HepG2 (cell line): ENCODE measurements around the gene CSDE1. TPM values are rescaled to one million over a fixed set of nuclear protein-coding genes. Genes with fewer than 3 reads are reported as not detected.

Experiments used
- EEA1 ChIP-seq: sonication (generic); formaldehyde crosslinking; IDR thresholded peaks from 2 replicates; pipeline ENCODE4 v1.5.1; 2020; ENCODE audit warnings: mild to moderate bottlenecking, missing genetic modification reagents, borderline replicate concordance
- HNF4G ChIP-seq, 2 experiments: sonication (generic) in 1 of 2; formaldehyde crosslinking in 1 of 2; IDR thresholded peaks; 2 replicates each; pipeline versions ENCODE4 v1.4.0 to v1.6.1; 2011 to 2020; ENCODE audit warnings: borderline replicate concordance in 2 of 2, low read depth in 2 of 2, mild to moderate bottlenecking in 2 of 2, low read length in 1 of 2, missing genetic modification reagents in 1 of 2, moderate library complexity in 1 of 2
- JARID2 ChIP-seq: sonication (generic); formaldehyde crosslinking; IDR thresholded peaks from 2 replicates; pipeline ENCODE4 v1.8.1; 2023; ENCODE audit warnings: missing genetic modification reagents, inconsistent platforms; ENCODE audit not compliant: insufficient replicate concordance
- KLF9 ChIP-seq: IDR thresholded peaks from 2 replicates; pipeline ENCODE4 v1.6.1; 2016; ENCODE audit warnings: low read depth
- PRPF4 ChIP-seq: fragments of 200-400 bp; formaldehyde crosslinking; IDR thresholded peaks from 2 replicates; pipeline ENCODE4 v1.6.1; 2016; ENCODE audit warnings: low read length, low read depth; ENCODE audit not compliant: poor library complexity, severe bottlenecking
- SALL1 ChIP-seq: sonication (generic); formaldehyde crosslinking; IDR thresholded peaks from 2 replicates; pipeline ENCODE4 v1.8.0; 2022; ENCODE audit warnings: mild to moderate bottlenecking, missing genetic modification reagents
- SRF ChIP-seq: IDR thresholded peaks from 2 replicates; pipeline ENCODE4 v1.6.1; 2011; ENCODE audit warnings: mild to moderate bottlenecking, low read depth, low read length, moderate library complexity
- THAP11 ChIP-seq: IDR thresholded peaks from 2 replicates; pipeline ENCODE4 v1.6.1; 2016; ENCODE audit warnings: missing biosample characterization, missing genetic modification reagents
- TOE1 ChIP-seq: sonication (generic); formaldehyde crosslinking; IDR thresholded peaks from 2 replicates; pipeline ENCODE4 v1.4.0; 2020; ENCODE audit warnings: mild to moderate bottlenecking, missing genetic modification reagents
- ZBTB21 ChIP-seq: sonication (generic); formaldehyde crosslinking; IDR thresholded peaks from 2 replicates; pipeline ENCODE4 v1.4.0; 2020; ENCODE audit warnings: missing genetic modification reagents
- ZFP41 ChIP-seq: sonication (generic); formaldehyde crosslinking; IDR thresholded peaks from 2 replicates; pipeline ENCODE4 v1.4.0; 2020; ENCODE audit warnings: mild to moderate bottlenecking, missing genetic modification reagents, borderline replicate concordance
- ZNF607 ChIP-seq: sonication (generic); formaldehyde crosslinking; IDR thresholded peaks from 2 replicates; pipeline ENCODE4 v1.5.1; 2020; ENCODE audit warnings: missing genetic modification reagents, mild to moderate bottlenecking, borderline replicate concordance
- ZNF792 ChIP-seq: IDR thresholded peaks from 2 replicates; pipeline ENCODE4 v1.6.1; 2016
- ZNF879 ChIP-seq: sonication (generic); formaldehyde crosslinking; IDR thresholded peaks from 2 replicates; pipeline ENCODE4 v1.8.1; 2023; ENCODE audit warnings: missing genetic modification reagents
- polyA plus RNA-seq, 8 experiments: library from polyadenylated mRNA; depleted of rRNA in 3 of 8; stranded (reverse) in 7 of 8; unstranded in 1 of 8; fragments of >200 nt; fragmentation: Illumina TruSeq in 4 of 8; extraction: Trizol in 4 of 8; gene quantifications; 2 replicates each; pipeline versions ENCODE4 v1.2.1 to v1.2.3, GENCODE V29; 2011 to 2016; ENCODE audit warnings: low read depth in 4 of 8, missing spikeins in 1 of 8, mixed read lengths in 1 of 8; ENCODE audit not compliant: insufficient read depth in 1 of 8
- total RNA-seq, 5 experiments: library from RNA; depleted of rRNA; stranded (reverse); fragments of >200 nt; fragmentation: Illumina TruSeq; extraction: Trizol; gene quantifications; 2 replicates each; pipeline ENCODE4 v1.2.3, GENCODE V29; 2016; ENCODE audit warnings: low read depth in 1 of 5
- TF ChIP-seq, protein P1 (sequence below): sonication (generic); formaldehyde crosslinking; IDR thresholded peaks from 2 replicates; pipeline ENCODE4 v1.5.0; 2020; ENCODE audit warnings: mild to moderate bottlenecking, missing genetic modification reagents, borderline replicate concordance
- TF ChIP-seq, protein P2 (sequence below): IDR thresholded peaks from 2 replicates; pipeline ENCODE4 v1.4.0; 2020; ENCODE audit warnings: mild to moderate bottlenecking, missing genetic modification reagents
- TF ChIP-seq, protein P3 (sequence below): IDR thresholded peaks from 2 replicates; pipeline ENCODE4 v1.6.1; 2012; ENCODE audit warnings: low read length, improper control_type of control experiment

Gene CSDE1
- total and polyA plus RNA-seq, 2 of the 13 experiments (the other 11 are each of a cell fraction or from before 2014, with no cell fraction given): 150 to 313 TPM

DNA sequence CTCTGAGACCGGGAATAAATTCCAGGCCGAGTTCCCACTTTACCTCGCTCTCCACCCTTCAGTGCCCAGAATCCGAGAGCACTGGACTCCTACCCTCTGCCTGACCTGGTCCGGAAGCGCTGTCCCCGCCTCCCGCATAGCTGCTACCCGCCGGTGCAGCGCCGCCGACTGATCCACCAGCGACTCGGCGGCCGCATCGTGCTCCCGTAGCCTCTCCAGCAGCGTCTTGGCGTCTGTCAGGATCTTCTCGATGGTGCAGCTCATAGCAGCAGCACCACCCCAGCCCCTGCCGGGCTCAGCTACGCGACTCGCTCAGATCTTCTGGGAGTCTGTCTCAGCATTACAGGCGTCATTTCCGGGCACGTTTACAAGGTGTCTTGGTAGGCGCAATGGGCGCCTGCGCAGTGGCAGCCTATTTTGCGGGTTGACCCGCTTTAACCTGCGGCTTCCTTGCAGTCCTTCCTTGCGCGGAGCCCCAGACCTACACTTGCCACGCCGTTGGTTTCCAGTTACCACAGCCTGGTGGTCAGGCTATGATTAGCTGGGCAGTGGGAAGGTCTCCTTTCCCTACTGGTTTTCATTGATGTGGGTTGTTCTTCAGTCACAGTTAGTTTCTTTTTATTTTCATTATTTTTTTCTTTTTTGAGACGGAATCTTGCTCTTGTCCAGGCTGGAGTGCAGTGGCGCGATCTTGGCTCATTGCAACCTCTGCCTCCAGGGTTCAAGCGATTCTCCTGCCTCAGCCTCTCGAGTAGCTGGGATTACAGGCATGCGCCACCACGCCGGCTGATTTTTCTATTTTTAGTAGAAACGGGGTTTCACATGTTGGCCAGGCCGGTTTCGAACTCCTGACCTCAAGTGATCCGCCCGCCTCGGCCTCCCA lies 22.8 kb upstream of the CSDE1 start, which contains the start of gene SIKE1 (continued):
- TF ChIP-seq, protein P1, sequence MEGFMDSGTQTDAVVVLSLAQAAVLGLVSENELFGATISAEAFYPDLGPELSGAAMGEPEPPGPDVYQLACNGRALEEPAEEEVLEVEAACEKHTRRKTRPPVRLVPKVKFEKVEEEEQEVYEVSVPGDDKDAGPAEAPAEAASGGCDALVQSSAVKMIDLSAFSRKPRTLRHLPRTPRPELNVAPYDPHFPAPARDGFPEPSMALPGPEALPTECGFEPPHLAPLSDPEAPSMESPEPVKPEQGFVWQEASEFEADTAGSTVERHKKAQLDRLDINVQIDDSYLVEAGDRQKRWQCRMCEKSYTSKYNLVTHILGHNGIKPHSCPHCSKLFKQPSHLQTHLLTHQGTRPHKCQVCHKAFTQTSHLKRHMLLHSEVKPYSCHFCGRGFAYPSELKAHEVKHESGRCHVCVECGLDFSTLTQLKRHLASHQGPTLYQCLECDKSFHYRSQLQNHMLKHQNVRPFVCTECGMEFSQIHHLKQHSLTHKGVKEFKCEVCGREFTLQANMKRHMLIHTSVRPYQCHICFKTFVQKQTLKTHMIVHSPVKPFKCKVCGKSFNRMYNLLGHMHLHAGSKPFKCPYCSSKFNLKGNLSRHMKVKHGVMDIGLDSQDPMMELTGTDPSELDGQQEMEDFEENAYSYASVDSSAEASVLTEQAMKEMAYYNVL: peak; percentile 81
- TF ChIP-seq ZNF879 (CRISPR knock-in tag) (no peak; the same call in 1 of the 2 replicates), ZBTB21 (CRISPR knock-in tag) (0 out of 2 replicates have a peak, but pooled peaks have one; percentile 13), ZFP41 (CRISPR knock-in tag) (no peak), SRF (no peak), EEA1 (no peak), HNF4G (IDR thresholded peaks at IDR 0.05; ENCODE audit: borderline replicate concordance, low read depth, low read length) (no peak), HNF4G (CRISPR knock-in tag; IDR thresholded peaks at IDR 0.05; ENCODE audit: borderline replicate concordance, low read depth) (no peak), ZNF607 (CRISPR knock-in tag) (peak; percentile 96), PRPF4 (no peak), JARID2 (CRISPR knock-in tag) (peak; percentile 22), ZNF792 (CRISPR knock-in tag) (peak; percentile 81), TOE1 (CRISPR knock-in tag) (no peak), KLF9 (CRISPR knock-in tag) (no peak), SALL1 (peak; percentile 86; the same call in 1 of the 2 replicates), THAP11 (CRISPR knock-in tag) (peak; percentile 92)
- TF ChIP-seq, protein P2, sequence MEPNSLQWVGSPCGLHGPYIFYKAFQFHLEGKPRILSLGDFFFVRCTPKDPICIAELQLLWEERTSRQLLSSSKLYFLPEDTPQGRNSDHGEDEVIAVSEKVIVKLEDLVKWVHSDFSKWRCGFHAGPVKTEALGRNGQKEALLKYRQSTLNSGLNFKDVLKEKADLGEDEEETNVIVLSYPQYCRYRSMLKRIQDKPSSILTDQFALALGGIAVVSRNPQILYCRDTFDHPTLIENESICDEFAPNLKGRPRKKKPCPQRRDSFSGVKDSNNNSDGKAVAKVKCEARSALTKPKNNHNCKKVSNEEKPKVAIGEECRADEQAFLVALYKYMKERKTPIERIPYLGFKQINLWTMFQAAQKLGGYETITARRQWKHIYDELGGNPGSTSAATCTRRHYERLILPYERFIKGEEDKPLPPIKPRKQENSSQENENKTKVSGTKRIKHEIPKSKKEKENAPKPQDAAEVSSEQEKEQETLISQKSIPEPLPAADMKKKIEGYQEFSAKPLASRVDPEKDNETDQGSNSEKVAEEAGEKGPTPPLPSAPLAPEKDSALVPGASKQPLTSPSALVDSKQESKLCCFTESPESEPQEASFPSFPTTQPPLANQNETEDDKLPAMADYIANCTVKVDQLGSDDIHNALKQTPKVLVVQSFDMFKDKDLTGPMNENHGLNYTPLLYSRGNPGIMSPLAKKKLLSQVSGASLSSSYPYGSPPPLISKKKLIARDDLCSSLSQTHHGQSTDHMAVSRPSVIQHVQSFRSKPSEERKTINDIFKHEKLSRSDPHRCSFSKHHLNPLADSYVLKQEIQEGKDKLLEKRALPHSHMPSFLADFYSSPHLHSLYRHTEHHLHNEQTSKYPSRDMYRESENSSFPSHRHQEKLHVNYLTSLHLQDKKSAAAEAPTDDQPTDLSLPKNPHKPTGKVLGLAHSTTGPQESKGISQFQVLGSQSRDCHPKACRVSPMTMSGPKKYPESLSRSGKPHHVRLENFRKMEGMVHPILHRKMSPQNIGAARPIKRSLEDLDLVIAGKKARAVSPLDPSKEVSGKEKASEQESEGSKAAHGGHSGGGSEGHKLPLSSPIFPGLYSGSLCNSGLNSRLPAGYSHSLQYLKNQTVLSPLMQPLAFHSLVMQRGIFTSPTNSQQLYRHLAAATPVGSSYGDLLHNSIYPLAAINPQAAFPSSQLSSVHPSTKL (CRISPR knock-in tag): 0 out of 2 replicates have a peak, but pooled peaks have one; percentile 61
- TF ChIP-seq, protein P3, sequence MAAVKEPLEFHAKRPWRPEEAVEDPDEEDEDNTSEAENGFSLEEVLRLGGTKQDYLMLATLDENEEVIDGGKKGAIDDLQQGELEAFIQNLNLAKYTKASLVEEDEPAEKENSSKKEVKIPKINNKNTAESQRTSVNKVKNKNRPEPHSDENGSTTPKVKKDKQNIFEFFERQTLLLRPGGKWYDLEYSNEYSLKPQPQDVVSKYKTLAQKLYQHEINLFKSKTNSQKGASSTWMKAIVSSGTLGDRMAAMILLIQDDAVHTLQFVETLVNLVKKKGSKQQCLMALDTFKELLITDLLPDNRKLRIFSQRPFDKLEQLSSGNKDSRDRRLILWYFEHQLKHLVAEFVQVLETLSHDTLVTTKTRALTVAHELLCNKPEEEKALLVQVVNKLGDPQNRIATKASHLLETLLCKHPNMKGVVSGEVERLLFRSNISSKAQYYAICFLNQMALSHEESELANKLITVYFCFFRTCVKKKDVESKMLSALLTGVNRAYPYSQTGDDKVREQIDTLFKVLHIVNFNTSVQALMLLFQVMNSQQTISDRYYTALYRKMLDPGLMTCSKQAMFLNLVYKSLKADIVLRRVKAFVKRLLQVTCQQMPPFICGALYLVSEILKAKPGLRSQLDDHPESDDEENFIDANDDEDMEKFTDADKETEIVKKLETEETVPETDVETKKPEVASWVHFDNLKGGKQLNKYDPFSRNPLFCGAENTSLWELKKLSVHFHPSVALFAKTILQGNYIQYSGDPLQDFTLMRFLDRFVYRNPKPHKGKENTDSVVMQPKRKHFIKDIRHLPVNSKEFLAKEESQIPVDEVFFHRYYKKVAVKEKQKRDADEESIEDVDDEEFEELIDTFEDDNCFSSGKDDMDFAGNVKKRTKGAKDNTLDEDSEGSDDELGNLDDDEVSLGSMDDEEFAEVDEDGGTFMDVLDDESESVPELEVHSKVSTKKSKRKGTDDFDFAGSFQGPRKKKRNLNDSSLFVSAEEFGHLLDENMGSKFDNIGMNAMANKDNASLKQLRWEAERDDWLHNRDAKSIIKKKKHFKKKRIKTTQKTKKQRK: no peak
